GM21825 (cell line): ENCODE measurements around the gene SALL3.
"Not testable (repeated sequence)": the region's sequence is repeated elsewhere in the genome, so short reads cannot be mapped to it uniquely, and the experiment has no call there.

Experiments used
- ATAC-seq: cut with Tn5 transposase; IDR thresholded peaks from one replicate; pipeline ENCODE4 v1.9.1; 2021; ENCODE audit warnings: mild to moderate bottlenecking, moderate library complexity; ENCODE audit not compliant: unreplicated experiment

Gene SALL3

DNA sequence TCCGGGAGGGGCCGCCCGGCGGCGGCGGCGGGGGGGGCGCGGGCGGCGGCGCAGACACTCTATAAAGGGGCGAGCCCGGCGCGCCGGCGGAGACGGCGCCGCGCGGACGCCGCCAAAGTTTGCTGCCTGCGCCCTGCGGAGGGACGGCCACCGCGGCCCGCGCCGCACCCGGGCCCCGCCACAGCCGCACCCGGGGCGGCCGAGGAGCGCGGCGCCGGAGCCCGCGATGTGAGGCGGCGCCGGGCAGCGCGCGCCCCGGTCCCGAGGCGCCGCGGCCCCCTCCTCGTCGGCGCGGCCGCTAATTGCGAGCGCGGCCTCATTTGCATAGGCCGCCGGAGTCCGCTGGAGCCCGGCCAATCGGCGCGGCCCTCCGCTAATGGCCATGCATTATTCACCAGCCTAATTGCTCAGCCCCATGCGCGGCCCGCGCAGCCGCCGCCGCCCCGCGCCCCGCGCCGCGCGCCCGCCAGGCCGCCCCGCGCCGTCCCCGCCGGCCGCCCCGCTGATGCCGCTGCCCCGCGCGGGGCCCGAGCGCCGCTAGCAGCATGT, at the start of gene SALL3:
Gene SALL3 (plus strand): TSS at position 89 of the 549 bp plus-strand sequence. CDS start 457 bp downstream, at position 546.
- ATAC-seq, result no peak

DNA sequence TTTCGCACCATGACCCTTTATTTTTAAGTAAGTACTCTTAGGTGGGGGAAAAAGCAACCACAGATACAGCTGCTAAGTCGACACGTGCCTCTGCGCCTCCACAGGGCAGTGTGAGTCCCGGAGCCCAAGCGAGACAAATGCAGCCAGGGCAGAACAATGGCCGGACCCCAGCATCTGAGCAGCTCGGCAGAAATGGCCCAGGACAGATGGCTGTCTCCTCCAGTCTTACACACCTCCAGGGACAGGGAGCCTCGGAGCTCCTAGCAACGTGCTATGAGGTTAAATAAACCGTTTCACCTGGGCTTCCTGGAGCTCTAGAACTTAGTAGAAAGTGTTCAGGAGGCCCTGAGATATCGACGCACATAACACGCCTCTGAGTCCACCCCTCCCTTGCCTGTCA, 47.3 kb upstream of the SALL3 start:
- no peak for ATAC-seq

DNA sequence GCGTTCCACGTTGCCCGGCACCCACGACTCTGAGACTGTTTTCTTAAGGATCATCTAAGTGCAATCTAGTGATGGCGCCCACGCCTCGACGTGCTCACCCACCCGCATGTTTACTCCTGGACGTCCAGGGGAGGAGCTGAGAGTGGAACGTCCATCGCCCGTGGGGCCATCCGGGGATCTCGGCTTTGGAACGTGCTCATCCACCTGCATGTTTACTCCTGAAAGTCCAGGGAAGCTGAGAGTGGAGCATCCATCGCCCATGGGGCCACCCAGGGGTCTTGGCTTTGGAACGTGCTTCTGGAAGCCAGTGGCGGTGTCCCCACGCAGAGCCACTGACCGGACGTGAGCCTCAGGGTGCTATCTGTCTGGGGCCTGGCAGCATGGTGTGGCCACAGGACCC, 45.6 kb upstream of the SALL3 start:
- no peak for ATAC-seq

DNA sequence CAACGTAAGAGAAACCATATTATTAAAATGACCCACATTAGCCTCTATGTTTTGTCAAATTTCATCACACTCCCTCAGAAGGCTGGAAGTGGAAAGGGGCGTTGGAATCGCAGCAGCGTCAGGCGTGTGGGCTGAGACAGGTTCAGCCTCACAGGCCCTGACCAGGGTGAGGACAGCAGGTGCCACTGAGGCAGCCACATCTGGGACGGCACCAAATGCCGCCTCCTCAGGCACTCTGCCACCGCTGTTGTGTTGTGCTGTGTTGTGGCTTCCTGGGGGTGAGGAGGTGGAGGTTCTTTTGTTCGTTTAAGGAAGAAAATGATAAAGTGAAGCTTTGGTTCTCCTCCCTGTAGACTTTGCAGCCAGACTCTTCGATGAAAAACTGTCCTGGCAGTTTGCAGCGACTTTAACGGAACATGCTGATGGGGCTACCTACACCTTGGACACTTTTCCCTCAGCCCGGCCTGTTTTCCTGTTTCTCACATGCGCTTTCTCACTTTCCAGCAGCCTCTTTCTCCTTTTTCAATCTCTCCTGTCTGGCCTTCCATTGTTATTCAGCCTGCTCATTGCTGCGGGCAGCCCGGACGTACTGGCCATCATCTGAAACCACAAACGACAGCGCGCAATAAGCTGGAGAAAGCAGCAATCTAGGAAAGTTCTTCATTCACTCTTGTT, 44.9 kb upstream of the SALL3 start:
- ATAC-seq, result no peak

DNA sequence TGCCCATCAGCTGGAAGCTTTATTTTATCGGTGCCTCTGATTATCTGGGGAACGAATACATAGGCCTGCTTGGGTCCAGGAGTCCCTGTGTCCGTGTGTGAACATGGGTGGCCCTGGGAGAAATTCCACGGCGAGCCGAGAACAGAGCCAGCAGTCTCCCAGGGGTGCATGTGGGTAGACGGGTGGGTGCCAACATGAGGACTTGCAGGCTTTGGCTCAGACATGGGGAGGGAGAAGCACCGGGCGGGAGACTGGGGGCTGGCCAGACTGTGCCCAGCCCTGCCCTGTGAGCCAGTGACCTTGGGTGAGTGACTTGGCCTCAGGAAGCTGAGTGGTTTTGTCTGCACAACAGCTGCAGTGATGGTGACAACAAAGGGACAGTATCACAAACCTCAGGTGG, 44.2 kb upstream of the SALL3 start:
- ATAC-seq, result no peak

DNA sequence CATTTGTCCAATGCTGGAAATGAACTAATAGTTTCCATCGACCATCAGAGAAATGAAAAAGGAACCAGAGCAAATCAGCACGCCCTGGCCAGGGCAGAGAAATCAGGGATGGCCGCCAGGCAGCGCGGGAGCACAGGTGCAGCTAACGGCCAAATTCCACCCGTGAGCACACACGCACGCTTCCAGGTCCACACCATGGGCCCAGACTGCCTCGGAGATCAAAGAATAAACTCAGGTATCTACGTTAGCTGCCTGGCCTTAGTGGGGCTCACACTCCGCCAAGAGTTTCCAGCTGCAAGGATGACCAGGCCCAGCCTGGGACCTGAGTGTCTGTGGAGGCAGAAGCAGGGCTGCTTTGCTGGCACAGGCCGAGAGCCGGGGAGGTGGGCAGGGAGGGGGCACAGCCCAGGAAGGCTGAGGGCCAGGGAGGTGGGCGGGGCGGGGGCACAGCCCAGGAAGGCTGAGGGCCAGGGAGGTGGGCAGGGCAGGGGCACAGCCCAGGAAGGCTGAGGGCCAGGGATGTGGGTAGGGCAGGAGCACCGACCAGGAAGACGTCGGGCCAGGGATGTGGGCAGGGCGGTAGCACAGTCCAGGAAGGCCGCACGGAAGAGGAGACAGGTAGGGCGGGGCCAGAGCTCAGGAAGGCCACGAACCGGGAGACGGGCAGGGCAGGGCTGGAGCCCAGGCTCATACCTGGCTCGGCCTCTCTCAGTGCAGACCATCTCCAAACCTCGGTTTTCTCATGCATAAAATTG, 43.2 kb upstream of the SALL3 start:
- no peak for ATAC-seq

DNA sequence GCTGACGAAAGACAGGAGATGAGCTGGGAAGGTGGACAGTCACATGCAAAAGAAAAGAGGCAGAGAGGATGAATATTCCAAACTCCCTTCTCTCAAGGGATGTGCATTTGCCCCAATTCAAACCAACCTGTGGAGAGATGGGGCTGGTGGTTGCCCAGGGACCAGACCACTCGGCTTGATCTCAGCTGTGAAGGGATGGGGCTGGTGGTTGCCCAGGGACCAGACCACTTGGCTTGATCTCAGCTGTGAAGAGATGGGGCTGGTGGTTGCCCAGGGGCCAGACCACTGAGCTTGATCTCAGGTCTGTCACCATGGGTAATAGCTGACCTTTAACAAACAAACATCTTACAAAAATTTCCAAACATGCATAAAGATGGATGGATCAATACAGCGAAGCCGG, 42.5 kb upstream of the SALL3 start:
- no peak for ATAC-seq

DNA sequence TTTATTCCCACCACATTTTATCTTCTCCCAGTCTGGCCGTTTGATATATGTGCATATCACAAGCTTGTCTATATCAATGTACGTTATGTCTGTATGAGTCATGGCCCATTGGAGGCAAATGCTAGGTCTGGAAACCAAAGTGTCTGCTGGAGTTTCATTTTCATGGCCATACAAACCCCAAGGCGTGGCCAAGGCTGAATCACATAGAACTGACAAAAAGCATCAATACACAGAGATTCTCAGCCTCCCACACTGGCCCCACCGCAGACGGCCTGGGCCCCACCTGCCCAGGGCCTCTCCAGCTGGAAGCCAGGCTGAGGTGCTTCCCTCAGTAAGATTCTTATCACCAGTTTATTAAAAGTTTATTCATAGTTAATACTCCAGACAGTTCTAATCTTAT, 40.5 kb upstream of the SALL3 start:
- no peak for ATAC-seq

DNA sequence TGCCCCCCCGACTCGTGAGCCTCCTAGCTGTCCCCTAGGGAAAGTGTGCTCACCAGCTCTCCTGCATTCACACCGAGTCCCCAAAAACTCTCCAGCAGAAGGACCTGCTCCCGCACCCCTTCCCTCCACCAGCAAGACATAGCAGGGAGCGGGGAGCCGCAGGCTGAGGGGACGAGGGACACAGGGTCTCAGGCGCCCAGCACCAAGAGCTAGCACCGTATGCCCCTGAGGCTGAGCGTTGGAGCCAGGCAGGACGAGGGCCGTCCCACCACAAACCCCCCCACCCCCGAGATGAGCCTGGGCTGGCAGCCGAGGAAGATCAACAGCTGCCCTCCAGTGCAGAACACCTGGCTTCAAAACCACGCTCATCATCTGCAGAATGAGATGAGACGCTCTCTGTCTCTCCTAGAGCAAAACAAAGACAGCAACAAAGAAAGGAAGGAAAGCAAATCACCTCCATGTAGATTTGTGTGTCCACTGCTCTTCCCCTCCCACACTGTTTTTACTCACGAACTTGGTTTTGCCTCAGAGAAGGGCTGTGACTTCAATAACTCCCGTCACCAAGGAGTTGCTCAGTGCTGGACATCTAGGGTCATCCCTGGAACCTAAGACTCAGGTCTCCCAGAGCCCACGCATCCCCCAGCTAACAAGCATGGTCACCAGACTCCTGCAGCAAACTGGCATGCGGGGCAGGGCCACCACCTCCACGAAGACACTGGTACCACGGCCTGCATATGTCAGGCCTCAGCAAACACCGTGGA, 39.7 kb upstream of the SALL3 start:
- ATAC-seq, result no peak

DNA sequence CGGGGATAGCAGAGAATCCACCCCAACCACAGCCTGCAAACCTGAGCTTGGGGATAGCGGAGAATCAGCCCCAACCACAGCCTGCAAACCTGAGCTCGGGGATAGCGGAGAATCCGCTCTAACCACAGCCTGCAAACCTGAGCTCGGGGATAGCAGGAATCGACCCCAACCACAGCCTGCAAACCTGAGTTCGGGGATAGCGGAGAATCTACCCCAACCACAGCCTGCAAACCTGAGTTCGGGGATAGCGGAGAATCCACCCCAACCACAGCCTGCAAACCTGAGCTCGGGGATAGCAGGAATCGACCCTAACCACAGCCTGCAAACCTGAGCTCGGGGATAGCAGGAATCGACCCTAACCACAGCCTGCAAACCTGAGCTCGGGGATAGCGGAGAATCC, 37.4 kb upstream of the SALL3 start:
- ATAC-seq, result not testable (repeated sequence)

DNA sequence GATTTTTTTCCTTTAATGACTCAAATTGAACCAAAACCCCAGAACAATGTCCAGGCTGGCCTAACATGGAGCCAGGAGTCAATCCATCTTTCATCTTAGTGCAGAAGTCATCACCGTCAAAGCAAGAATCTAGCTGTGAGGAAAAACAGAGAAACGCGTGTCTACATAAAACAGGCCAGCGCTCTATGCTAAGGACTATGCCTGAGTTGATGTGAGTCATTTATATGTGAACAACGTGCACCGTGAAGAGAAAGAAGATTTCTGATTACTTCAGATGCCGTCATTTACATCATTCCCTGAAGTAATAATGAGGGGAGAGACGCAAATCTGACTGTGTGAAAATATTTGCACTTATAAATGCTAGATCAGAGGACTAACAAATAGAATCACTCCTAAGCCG, 34.0 kb upstream of the SALL3 start:
- ATAC-seq, result no peak

DNA sequence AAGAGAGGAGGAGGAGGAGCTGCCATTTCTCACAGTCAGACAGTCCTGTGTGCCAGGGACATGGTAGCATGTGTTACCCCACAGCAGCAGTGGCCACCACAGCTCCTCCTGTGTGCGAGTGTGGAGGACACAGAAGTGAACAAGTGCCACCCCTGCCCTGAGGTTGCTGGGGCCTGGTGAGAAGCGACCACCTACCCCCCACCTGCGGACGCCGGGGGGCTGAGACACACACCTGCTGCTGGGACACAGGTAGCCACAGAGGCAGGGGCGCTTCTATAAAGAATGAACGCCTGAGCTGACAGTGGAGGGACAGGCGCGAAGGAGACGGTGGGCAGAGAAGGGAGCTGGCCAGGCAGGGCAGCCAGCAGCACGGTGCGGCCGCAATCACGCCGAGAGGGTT, 32.3 kb upstream of the SALL3 start:
- ATAC-seq, result no peak

DNA sequence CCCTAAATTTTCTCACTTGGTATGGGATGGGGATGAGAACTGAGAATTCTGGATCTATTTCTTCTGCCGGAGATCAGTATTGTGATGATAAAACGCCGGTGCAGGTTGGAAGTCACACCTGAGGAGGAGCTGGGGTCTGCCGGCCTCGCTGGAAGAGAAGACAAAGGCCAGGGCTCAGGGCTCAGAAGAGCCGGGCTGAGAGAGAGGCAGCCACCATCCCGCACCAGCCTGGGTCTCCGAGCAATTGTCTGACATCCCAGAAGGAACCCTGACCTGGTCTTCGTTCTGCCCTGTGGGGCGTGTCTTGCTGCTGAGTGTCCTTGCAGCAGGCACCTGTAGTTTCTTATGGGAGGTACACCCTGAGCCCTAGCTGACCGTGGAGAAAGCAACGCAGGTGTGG, 31.4 kb upstream of the SALL3 start:
- no peak for ATAC-seq

DNA sequence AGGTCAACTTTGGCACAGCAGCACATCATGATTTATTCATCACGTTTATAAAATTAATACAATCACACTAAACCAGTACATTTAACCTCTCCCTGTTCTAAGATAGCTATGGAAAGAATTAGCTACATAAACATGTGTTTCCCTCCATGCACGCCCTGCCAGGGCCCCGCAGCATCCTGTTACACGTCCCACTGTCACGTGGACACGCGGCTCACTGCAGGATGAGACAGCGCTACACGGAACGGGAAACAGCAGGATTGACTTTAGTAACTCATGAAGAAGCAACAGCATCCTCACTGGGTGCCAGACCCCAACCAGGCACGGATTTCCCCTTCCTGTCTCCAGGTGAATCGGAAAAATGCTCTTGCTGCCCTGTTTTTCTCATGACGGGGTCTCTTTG, 30.9 kb upstream of the SALL3 start:
- no peak for ATAC-seq

DNA sequence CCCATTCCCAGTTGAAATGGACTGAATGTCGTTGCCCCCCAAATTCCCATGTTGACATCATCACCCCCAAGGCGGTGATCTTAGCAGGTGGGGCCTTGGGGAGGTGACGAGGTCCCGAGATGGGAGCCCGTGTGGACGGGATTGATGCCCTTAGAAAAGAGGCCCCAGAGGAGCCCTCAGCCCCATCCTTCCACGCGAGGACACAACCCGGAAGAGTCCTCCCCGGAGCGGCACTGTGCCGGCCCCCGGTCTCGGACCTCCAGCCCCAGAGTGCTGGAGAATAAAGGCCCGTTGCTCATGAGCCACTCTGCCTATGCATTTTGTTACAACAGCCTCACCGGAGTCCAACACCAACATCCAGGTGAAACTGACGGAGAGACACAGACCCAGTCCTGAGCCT, 30.4 kb upstream of the SALL3 start:
- ATAC-seq, result no peak

DNA sequence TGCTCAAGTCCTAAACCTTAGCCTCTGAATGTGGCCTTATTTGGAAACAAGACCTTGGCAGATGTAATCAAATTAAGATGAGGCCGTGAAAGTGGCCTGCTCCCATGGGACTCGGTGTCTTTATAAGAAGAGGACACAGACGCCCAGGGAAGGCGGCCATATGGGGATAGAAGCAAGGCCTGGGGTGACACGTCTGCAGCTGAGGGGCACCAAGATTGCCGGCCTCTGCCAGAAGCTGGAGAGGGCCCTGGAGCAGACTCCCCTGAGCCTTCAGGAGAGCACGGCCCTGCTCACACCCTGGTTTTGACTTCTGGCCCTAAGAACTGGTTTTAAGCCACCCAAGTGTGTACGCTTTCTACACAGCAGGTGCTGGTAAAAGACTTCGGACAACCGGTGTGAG, 29.2 kb upstream of the SALL3 start:
- no peak for ATAC-seq

DNA sequence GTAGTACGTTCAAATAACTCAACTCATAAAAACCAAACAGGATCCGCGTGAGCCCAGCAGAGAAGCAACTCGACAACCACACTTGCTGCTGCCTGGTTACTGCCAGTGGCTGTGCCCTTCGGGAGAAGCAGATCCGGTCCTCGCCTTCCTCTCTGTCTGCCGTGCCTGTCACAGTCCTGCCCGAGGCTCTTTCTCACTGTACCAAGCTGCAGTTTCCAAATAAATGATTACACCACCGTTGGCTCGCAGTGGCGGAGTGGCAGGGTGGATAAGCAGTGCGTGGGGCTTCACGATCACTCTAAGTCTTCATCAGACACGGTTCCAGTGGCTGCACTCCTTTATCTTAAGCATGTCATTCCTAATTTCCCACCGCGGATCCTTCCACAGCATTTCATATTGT, 26.1 kb upstream of the SALL3 start:
- no peak for ATAC-seq

DNA sequence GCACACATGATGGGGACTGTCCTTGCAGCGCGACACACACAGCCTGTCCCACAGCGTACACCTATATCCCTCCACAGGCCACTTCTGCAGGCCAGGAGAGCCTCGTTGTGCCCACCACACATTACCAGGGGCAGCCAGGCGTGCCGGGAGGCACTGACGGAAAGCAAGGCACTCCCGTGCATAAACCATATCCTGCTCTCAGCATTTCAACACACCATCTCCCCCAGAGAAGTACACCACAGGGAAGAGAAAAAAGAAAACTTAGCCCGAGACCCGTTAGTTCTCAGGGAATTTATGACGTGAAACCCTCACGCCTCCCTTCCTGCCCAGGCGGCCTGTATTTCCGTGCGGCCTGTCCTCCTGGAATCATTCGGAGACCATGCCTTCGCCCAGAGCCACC, 24.6 kb upstream of the SALL3 start:
- ATAC-seq, result no peak

DNA sequence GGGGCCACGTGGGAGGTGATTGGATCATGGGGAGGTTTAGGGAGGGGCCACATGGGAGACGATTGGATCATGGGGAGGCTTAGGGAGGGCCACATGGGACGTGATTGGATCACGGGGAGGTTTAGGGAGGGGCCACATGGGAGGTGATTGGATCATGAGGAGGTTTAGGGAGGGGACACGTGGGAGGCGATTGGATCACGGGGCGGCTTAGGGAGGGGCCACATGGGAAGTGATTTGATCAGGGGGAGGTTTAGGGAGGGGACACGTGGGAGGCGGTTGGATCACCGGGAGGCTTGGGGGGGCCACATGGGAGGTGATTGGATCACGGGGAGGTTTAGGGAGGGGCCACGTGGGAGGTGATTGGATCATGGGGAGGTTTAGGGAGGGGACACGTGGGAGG, 22.5 kb upstream of the SALL3 start:
- ATAC-seq, result no peak

DNA sequence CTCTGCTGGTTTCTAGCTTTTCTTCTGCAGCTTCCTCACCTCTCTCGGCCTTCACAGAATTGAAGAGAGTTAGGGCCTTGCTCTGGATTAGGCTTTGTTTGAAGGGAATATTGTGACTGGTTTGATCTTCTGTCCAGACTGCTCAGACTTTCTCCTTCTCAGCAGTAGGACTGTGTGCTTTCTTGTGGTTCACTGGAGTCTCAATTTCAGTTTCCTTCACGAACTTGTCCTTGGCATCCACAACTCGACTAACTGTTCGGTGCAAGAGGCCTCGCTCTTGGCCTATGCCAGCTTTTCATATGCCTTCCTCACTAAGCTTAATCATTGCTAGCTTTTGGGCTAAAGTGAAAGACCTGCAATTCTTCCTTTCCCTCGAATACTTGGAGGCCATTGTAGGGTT, 18.9 kb upstream of the SALL3 start:
- ATAC-seq, result no peak

DNA sequence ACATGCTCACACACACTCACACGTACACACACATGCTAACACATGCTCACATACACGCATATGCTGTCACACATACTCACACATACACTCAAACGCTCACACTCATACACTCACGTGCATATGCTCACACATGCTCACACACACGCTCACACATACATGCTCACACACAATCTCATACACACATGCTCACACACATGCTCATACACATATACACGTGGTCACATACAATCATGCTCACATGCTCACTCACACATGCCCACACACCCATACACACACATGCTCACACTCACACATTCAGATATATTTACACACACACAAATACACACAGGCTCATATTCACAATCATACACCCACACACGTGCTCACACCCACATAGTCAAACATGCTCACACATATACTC, 17.5 kb upstream of the SALL3 start:
- ATAC-seq, result no peak

DNA sequence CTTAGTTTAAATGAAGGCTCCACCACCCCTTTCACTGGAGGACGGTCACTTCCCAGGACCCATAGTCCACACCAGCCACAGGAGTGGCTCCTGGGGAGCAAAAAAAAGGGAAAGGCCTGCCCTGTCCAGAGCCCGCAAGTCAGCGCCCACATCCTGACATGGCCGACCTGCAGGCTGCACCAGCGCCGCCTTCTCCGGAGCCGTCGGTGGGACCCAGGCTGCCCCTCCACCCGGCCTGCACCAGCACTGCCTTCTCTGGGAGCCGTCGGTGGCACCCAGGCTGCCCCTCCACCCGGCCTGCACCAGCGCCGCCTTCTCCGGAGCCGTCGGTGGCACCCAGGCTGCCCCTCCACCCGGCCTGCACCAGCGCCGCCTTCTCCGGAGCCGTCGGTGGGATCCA, 14.9 kb upstream of the SALL3 start:
- ATAC-seq, result not testable (repeated sequence)
